Left ventricle myocardium inferior (tissue), 1 donor: ENCODE data around the gene COL7A1. TPM values are rescaled to one million over a fixed set of nuclear protein-coding genes. Genes with fewer than 3 reads are reported as not detected.

Experiments used
- DNase-seq: peaks from one replicate; pipeline ENCODE4 v3.0.0-alpha.2; 2020
- H3K27ac ChIP-seq: fragments of 200-600 bp; replicated peaks from 2 replicates; pipeline ENCODE4 v1.8.0; 2021
- H3K27me3 ChIP-seq: fragments of 200-600 bp; 2 replicates; pipeline ENCODE4 v1.8.0; 2021; ENCODE audit warnings: low read depth
- H3K36me3 ChIP-seq: fragments of 200-600 bp; 2 replicates; pipeline ENCODE4 v1.8.0; 2021
- H3K4me1 ChIP-seq: fragments of 200-600 bp; 2 replicates; pipeline ENCODE4 v1.8.0; 2021
- H3K4me3 ChIP-seq: fragments of 200-600 bp; 2 replicates; pipeline ENCODE4 v1.8.0; 2021; ENCODE audit warnings: mild to moderate bottlenecking, moderate library complexity
- H3K9me3 ChIP-seq: fragments of 200-600 bp; replicated peaks from 2 replicates; pipeline ENCODE4 v1.8.0; 2021
- intact Hi-C: fragments of 100-400 bp; cut with micrococcal nuclease; formaldehyde crosslinking; loops from one replicate; pipeline ENCODE4 v1.11.0; 2022
- total RNA-seq: library from RNA; stranded (reverse); fragmentation: NEBNext Ultra II Directional; extraction: Animal tissue kit (Norgen Biotek cat#: 25700); gene quantifications from one replicate; pipeline ENCODE4 v1.2.1, GENCODE V29; 2021
- TF ChIP-seq, protein P1 (sequence below): fragments of 200-600 bp; IDR thresholded peaks from 2 replicates; pipeline ENCODE4 v1.8.0; 2021; ENCODE audit warnings: antibody characterized with exemption, mild to moderate bottlenecking, borderline replicate concordance
- donor health status: DM: no; HTN: yes; CAD: no; lungs with severe emphysema.

The COL7A1 gene
- total RNA-seq, 1 donor from 2014 or later: 24.4 TPM

DNA sequence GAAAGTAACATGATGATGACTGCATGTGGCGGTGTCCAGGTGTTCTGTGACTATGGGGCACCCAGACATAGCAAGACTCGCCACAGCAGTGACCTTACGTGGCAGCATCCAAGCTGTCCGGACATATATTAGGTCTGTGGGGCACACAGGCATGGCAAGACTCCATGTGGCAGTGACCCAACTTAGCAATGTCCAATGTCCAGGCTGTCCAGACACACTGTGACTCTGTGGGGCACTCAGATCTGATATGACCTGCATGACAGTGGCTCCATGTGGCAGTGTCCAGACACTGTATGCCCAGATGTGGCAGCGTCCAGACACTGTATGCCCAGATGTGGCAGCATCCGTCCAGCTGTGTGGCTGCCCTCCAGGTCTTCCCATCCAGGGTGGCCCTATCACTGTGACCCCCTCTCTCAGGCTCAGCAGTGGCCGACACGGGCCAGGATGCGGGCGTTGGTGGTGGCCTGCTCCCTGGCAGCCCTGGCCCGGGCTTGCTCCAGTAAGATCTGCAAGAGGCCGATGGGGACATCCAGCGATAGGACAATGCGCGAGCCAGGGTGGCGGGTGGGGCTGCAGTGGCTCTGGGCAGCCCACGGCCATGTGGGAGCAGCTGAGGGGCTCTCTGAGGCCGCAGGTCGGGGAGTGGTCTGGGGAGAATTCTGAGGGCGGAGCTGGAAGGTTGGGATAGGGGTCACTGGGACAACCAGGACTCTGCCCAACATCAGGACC is 32.6 kb downstream of the COL7A1 start:
- no peaks in the 10 kb centered on the region for H3K36me3 ChIP-seq
- DNase-seq: no peak
- H3K4me1 ChIP-seq: peaks cover 37% of the 10 kb centered on the region
- no peaks in the 10 kb centered on the region for H3K9me3 ChIP-seq
- H3K4me3 ChIP-seq: no peak overlapping the region
- TF ChIP-seq, protein P1, sequence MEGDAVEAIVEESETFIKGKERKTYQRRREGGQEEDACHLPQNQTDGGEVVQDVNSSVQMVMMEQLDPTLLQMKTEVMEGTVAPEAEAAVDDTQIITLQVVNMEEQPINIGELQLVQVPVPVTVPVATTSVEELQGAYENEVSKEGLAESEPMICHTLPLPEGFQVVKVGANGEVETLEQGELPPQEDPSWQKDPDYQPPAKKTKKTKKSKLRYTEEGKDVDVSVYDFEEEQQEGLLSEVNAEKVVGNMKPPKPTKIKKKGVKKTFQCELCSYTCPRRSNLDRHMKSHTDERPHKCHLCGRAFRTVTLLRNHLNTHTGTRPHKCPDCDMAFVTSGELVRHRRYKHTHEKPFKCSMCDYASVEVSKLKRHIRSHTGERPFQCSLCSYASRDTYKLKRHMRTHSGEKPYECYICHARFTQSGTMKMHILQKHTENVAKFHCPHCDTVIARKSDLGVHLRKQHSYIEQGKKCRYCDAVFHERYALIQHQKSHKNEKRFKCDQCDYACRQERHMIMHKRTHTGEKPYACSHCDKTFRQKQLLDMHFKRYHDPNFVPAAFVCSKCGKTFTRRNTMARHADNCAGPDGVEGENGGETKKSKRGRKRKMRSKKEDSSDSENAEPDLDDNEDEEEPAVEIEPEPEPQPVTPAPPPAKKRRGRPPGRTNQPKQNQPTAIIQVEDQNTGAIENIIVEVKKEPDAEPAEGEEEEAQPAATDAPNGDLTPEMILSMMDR: no peak
- H3K27me3 ChIP-seq: no peaks in the 10 kb centered on the region
- intact Hi-C loops: no loop called here
- H3K27ac ChIP-seq: no peak overlapping the region

DNA sequence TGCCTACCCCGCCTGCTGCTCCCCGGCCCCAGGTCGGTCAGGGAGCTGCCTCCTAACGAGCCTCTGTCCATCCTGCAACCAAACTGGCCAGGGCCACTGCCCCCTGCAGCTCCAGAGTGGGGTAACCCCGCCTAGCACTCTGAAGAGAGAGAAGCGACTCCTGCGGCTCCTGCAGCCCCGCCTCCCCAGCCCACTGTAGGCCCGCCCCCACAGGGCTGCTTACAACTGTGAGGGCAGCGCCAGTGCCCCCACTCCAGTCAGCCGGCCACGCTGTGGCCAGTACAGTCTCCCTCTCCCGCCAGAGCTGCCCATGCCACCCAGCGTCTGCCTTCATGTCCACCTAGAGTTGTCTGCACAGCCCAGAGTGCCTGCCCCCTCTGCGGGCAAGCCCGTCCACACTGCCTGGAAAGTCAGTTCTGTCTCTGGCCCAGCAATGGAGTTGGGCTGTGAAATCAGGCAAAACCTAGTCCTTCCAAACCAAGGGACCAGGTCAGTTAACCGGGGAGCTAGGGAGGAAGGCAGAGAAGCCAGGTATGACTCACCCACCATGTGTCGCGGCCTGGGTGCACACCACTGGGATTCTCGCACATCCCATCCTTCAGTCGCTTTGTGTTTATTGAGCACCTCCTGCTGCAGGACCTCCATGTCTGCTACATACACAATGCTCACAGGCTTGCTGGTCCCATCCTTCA is 33.9 kb downstream of the COL7A1 start:
- Histone ChIP-seq H3K9me3 (no peaks in the 10 kb centered on the region), H3K27ac (peak overlapping the region; percentile 74), H3K27me3 (no peaks in the 10 kb centered on the region), H3K4me1 (peaks cover 47% of the 10 kb centered on the region), H3K4me3 (peak overlapping the region; percentile 56), H3K36me3 (no peaks in the 10 kb centered on the region)
- TF ChIP-seq, protein P1: peak; percentile 35
- peak; percentile 65 for DNase-seq
- intact Hi-C loops: no loop called here

DNA sequence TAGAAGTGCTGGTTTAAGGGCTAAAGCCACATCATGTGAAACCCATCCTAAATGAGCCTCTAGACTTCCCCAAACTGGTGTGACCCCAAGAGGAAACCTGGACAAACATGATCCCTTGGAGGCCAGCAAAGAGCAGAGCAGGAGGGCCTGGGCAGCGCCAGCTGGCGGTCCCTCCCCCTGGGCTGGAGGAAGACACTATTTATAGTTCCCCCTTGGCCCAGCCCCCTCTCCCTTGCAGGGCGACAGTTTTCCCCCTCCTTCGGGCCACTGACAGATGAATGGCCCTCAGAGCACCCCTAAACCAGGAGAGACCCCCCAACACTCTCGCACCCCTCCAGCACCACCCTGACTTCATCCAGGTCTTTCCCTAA is 34.5 kb downstream of the COL7A1 start:
- intact Hi-C loops: no loop called here
- Histone ChIP-seq H3K27ac (peak overlapping the region; percentile 74), H3K9me3 (no peaks in the 10 kb centered on the region), H3K36me3 (no peaks in the 10 kb centered on the region), H3K4me1 (peaks cover 50% of the 10 kb centered on the region), H3K27me3 (no peaks in the 10 kb centered on the region), H3K4me3 (peak overlapping the region; percentile 56)
- TF ChIP-seq, protein P1: no peak
- peak; percentile 53 for DNase-seq

DNA sequence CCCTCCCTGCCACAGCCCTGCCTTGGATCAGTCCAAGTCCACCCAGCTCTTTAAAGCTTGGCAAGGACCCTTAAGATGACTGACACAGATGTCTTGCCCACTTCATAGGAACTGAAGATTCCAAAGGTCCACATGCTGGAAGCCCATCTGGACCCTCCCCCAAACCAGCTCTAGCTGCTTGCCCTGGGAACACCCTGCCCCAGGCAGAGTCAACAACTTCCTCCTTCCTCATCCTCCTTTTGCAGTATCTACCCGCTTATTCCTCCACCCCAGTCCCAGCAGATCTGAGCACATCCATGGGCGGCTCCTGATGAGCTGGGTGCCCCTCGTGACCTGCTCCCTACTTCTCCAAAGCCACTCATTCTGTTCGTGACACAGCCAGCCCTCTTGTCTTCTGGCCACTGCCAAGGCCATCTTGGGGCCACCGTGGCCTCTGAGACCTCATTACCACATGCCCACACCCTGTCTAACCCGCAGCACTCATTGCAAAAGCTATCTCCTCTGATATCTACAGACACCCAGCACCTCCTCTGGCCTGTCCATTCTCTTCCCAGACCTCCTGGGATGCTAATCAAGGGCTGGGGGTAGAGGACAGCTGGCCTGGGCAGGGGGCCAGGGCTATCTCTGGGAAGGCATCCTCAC is 36.5 kb downstream of the COL7A1 start:
- no peaks in the 10 kb centered on the region for H3K27me3 ChIP-seq
- no peaks in the 10 kb centered on the region for H3K36me3 ChIP-seq
- H3K4me3 ChIP-seq: no peak overlapping the region
- DNase-seq: peak; percentile 47
- intact Hi-C loops: no loop called here
- peak overlapping the region; percentile 84 for H3K27ac ChIP-seq
- H3K9me3 ChIP-seq: no peaks in the 10 kb centered on the region
- TF ChIP-seq, protein P1: no peak
- peaks cover 50% of the 10 kb centered on the region for H3K4me1 ChIP-seq

DNA sequence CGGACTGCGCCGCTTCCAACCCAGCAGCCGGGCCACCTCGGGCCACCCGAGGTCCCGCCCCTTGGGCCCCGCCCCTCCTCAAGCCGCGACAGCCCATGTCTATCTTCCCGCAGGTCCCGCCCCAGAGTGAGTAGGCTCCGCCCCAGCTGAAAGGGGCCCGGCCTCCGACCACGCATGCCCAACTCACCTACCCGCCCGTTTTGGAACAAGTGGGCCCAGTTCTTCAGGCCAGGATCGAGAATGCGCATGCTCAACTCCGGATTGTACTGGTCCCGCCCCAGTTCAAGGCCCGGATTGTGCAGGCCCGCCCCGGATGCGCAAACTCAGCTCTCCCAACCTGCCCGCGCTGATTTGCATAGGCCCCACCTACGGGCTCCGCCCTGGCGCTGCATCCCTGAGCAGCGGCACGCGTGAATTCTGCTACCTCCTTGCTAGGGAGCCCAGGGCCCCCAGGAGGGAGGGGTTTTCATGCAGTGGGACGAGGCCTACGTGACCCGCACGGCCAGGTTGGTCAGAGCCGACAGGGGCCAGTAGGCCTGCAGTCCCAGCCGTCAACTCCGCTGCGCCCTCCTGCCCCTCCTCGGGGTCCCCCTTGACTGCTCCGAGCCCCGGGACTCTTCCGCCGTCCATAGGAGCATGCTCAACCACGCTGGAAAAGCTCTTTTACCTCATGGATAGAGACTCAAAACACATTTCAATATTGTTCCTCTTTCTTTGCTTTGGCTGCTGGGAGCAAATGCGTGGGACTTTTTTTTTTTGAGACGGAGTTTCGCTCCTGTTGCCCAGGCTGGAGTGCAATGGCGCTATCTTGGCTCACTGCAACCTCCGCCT is 38.1 kb downstream of the COL7A1 start, which contains the start of gene PFKFB4:
Gene PFKFB4 (minus strand): TSS at position 8 of the 831 bp plus-strand sequence. CDS start 26 bp downstream, outside the sequence.
- H3K27ac ChIP-seq: peak within 1 kb of the TSS; percentile 84
- intact Hi-C loops: no loop called here
- H3K4me1 ChIP-seq: peaks cover 50% of the 10 kb centered on the region
- peak; percentile 99 for DNase-seq
- H3K27me3 ChIP-seq: no peaks in the 10 kb centered on the region
- TF ChIP-seq, protein P1: peak; percentile 28
- H3K4me3 ChIP-seq: peak within 1 kb of the TSS; percentile 71
- no peaks in the 10 kb centered on the region for H3K36me3 ChIP-seq
- no peaks in the 10 kb centered on the region for H3K9me3 ChIP-seq
